Tibial nerve (tissue), 4 donors: ENCODE results near the gene LST1.

Source experiments
- CTCF ChIP-seq, 5 experiments: fragments of 200-600 bp in 3 of 5; fragments of 450-650 bp in 2 of 5; sonication (generic) in 3 of 5; IDR thresholded peaks; one replicate each; pipeline ENCODE4 v1.5.1; 2016 to 2019; ENCODE audit warnings: antibody characterized with exemption in 5 of 5, mild to moderate bottlenecking in 3 of 5, moderate library complexity in 2 of 5
- EP300 ChIP-seq, 2 donors: sonication (generic); formaldehyde crosslinking; IDR thresholded peaks; one replicate each; pipeline ENCODE4 v1.6.1; 2017; ENCODE audit warnings: antibody characterized with exemption in 2 of 2, mild to moderate bottlenecking in 1 of 2
- POLR2A ChIP-seq, 2 donors: fragments of 450-650 bp; IDR thresholded peaks; one replicate each; pipeline ENCODE4 v1.6.1; 2017; ENCODE audit warnings: antibody characterized with exemption in 2 of 2, mild to moderate bottlenecking in 2 of 2, moderate library complexity in 2 of 2

- TF ChIP-seq CTCF (IDR thresholded peaks at IDR 0.05): no peak
- no peak for TF ChIP-seq POLR2A (IDR thresholded peaks at IDR 0.05)
- TF ChIP-seq EP300 (IDR thresholded peaks at IDR 0.05): no peak
These were observed 36.6 kb downstream of the LST1 start for GRCh38 chr6:31622684-31623091.
